ENCODE measurements around the gene LIN7B.

DNA sequence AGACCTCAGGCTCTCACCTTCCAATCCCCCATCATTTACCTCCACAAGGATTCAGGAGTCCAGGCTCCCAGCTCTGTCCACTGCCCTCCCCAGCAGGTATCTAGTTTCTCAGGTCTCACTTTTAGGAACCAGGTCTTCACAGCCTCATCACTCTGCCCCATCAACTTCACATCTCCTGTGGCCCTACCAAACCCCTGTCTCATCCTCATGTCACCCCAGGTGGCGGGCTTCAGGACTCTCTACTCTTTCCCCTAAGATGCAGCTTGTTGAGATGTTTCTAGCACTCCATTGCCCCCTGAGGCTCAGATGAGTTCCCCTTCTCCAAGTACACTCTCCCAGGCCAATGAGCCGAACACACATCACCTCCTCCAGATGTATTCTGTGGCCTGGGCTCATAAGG, 6.7 kb downstream of the LIN7B start:
- TF ChIP-seq, protein P1, sequence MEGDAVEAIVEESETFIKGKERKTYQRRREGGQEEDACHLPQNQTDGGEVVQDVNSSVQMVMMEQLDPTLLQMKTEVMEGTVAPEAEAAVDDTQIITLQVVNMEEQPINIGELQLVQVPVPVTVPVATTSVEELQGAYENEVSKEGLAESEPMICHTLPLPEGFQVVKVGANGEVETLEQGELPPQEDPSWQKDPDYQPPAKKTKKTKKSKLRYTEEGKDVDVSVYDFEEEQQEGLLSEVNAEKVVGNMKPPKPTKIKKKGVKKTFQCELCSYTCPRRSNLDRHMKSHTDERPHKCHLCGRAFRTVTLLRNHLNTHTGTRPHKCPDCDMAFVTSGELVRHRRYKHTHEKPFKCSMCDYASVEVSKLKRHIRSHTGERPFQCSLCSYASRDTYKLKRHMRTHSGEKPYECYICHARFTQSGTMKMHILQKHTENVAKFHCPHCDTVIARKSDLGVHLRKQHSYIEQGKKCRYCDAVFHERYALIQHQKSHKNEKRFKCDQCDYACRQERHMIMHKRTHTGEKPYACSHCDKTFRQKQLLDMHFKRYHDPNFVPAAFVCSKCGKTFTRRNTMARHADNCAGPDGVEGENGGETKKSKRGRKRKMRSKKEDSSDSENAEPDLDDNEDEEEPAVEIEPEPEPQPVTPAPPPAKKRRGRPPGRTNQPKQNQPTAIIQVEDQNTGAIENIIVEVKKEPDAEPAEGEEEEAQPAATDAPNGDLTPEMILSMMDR (IDR thresholded peaks at IDR 0.05): no peak
- TF ChIP-seq EP300 (IDR thresholded peaks at IDR 0.05): no peak

Measured in gastroesophageal sphincter (tissue), 3 donors.